OCI-M1 (cell line): ENCODE results near the gene DLK1.

Source experiments
- DNase-seq: peaks from one replicate; lab custom pipeline; 2025; lab: John Stamatoyannopoulos, UW

DLK1 gene

DNA sequence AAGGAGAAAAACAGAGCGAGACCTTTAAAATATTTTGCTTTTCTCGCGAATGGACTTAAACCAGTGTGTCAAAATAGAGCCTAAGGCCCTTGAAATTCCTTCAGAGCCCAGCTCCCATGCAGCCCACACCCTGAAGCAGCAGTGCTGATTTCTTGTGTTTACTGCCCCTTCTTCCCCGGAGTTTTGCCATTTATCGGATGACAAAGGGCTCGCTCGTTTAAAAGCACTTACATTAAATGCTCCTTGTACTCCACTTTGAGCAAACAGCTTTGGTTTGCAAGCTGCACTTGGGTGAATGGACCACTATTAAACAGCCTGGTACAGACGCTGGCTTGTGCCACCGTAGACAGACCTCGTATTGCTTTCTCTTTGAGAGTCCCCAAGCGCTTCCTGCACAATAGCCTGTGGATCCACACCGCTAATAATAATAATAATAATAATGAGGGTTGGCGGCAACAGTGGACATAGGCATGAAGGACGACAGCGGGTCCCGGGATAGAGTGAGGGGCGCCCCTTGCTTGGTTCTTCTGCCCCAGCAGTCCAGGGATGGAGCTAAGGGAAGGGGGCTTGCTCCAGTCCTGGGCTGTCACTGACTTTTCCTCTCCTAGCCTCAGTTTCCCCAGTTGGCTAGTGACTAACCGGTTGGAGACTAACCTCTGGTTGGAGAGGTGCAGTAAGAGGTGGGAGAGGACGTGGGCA, 6.6 kb downstream of the DLK1 start:
- DNase-seq, result no peak

DNA sequence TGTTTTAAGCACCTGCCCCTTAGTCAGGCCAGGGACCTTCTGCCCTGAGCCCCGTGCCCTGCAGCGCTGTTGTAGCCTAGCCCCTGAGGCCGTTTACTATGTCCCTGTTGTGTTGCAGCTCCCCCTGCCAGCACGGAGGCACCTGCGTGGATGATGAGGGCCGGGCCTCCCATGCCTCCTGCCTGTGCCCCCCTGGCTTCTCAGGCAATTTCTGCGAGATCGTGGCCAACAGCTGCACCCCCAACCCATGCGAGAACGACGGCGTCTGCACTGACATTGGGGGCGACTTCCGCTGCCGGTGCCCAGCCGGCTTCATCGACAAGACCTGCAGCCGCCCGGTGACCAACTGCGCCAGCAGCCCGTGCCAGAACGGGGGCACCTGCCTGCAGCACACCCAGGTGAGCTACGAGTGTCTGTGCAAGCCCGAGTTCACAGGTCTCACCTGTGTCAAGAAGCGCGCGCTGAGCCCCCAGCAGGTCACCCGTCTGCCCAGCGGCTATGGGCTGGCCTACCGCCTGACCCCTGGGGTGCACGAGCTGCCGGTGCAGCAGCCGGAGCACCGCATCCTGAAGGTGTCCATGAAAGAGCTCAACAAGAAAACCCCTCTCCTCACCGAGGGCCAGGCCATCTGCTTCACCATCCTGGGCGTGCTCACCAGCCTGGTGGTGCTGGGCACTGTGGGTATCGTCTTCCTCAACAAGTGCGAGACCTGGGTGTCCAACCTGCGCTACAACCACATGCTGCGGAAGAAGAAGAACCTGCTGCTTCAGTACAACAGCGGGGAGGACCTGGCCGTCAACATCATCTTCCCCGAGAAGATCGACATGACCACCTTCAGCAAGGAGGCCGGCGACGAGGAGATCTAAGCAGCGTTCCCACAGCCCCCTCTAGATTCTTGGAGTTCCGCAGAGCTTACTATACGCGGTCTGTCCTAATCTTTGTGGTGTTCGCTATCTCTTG, 7.6 kb downstream of the DLK1 start:
- no peak for DNase-seq

DNA sequence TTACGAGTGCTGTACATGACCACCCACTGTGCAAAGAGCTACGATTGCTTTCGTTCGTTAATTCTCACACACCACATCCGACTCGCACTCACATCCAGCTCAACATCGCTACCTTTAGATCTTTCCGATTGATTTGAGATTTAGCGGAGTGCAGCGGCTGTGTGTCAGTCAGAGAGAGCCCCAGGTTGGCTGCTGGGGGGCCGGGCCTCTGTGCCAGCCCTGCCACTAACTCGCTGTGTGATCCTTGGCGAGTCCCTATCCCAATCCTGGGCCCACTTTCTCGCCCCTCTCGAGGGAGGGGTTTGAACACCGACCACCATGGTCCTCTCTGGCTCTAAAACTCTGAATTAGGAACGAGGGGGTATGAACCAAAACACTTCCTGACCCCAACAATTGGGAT, 8.6 kb downstream of the DLK1 start:
- DNase-seq, result no peak

DNA sequence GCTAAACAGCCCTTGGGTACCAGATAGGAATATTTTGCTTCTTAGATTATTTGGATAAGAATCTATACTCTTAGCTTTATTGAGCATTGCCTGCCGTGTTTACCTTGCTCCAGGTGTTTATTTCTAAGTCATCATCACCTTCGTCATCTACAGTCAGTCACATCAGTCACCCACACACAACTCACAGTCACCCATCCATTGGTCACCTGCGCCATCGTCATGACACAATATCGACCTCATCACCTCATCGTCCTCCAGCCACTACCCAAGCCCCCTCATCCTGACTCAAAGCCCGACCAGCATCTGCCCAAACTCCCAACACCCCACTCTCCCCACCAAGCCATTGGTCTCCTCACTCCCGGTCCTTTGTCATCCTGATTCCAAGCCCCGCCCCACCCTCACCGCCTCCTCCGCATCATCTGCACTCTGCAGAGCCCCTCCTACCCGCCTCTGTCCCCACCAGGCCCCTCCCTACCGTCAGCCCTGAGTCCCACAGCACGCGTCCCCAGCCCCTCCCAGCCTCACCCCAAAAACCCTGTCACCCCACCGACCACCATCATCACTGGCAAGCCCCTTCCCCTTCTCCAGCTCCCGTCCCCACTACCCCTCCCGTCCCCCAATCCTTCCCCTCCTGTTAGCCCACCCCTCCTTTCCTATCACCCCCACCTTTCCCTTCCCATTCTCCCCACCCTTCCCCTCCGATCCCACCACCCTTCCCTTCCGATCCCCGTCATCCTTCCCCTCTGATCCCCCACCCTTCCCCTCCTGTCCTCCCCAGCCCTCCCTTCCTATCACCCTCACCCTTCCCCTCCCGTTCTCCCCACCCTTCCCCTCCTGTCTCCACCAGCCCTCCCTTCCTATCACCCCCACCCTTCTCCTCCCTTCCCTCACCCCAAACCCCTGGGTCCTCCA, 9.8 kb downstream of the DLK1 start:
- DNase-seq, result no peak

DNA sequence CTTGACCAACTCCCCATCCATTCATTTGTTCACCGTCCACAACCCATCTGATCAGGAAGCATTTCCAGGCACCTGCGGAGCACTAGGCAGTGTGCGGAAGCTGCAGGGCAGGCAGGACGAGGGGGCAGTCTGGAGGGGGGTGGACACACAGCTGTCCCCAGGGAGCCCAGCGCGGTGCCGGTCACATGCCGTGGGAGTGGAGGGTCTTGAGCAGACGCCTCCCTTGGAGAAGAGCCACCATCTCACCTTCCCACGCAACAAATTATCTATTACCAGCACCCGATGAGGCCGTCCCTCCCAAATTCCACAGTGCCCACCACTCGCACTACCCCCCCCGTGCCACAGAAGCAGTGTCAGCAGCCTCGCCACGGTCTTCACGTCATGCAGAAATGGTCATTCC, 10.8 kb downstream of the DLK1 start:
- no peak for DNase-seq

DNA sequence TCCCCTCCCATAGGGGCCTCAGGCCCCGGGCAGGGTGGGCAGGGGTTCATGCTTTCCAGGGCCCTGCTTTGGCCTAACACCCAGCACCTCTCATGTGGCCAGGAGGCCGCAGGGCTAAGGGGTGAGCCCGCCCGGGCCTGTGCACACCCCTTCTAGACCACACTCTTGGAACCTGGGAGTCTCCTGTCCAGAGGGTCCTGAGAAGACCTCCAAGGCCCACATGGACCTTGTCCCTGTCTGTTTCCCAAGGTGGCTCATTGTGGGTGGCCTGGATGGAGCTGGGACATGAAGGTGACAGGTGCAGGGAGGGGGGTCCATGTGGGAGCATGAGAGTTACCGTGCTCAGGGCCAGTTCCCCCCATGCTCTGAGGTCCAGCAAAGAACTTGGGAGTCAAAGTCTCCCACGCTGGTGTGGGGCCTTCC, 11.6 kb downstream of the DLK1 start:
- DNase-seq, result no peak

DNA sequence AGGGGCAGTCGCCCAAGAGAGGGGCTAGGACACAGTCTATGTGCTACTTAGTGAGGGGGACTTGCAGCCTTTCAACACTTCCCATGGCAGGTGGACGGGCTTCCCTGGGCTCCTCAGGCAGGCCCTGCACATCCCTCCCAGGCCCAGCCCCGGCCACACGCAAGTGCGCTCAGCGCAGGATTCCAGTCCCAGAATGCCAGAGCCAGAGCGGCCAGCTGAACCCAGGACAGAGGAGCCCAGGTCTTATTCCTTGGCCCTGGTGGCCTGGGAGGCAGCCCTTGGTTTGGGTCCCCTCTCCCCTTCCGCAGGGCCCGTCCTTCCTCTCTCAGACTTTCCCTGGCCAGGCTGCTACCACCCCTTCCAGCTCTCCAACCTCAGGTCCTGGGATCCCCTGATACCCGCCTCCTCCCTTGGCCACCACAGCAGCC, 12.0 kb downstream of the DLK1 start:
- no peak for DNase-seq

DNA sequence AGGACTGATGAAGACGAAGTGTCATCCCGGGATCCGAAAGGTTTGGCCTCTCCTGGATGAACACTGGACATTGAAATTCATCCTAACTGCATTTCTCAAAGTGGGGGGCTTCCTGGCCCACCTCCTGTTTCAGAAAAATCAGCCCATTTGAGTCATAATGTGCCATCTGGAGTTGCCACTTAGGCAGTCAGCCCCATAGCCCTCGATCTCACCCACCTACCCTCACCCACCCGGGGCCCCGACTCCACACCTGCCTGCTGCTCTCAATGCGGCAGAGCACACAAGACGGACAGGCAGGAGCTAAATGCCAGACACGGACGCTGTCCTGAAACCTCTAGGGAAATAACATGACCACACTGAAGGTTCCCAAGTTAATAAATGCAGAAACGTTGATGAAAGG, 12.6 kb downstream of the DLK1 start:
- no peak for DNase-seq

DNA sequence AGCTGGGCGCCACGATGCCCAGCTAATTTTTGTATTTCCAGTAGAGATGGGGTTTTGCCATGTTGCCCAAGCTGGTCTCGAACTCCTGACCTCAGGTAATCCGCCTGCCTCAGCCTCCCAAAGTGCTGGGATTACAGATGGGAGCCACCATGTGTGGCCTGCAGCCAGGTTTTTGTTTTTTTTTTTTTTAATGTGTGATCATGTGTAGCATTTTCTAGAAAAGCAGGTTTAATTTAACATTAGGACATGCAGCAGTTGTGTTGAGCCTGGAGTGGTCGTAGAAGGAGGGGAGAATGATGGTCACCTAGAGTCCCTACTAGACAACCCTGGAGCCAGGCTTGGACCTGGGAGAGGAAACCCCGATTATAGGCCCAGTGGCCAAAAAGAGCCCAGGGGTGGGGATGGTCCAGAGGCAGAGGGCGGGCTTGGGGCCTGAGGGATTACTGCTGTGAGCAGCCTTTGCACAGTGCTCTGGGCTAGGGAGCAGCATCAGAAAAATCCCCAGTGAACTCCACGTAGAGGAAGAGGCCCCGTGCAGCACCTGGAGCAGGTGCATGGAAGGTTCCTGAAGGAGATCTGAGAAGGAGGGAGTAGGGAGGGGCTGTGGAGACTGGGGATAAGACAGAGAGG, 13.6 kb downstream of the DLK1 start:
- DNase-seq, result no peak

DNA sequence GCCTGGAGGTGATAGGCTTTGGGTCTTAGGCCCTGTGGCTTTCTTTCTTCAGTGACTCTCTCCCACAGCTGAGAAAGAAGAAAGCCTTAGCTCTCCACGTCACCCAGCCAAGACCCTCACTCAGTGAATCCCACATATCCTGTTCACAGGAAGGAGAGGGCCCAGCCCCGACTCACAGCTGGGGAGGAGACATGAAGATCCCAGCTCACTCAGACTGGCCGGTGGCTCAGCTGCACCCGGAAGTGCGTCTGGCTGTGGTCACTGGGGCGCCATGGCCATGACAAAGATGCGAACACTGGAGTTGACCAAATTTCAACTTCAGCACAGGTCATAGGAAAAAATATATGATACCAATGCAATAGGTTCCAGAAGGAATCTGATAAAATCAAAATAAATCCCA, 14.2 kb downstream of the DLK1 start:
- DNase-seq, result no peak

DNA sequence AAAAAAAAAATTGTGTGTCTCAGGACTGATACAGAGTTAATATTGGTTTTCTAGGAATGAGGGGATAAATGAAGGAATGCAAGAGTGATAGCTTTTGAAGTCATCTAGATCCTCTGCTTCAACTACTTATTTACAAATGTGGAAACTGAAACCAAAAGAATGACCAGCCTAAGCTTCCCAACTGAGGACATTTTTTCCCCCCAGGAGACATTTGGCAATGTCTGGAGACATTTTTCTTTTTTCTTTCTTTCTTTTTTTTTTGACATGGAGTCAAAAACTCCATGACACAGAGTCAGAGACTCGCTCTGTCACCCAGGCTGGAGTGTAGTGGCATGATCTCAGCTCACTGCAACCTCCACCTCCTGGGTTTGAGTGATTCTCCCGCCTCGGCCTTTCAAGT, 15.3 kb downstream of the DLK1 start:
- DNase-seq, result no peak

DNA sequence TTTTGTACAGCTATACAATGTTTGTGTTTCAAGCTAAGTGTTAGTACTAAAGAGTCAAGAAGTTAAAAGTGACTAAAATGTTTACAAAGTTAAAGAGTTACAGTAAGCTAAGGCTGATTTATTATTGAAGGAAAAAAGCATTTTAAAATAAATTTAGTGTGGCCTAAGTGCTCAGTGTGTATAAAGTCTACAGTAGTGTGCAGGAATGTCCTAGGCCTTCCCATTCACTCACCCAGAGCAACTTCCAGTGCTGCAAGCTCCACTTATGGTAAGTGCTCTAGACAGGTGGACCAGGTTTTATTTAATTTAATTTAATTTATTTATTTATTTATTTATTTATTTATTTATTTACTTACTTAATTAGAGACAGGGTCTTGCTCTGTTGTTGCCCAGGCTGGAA, 19.6 kb downstream of the DLK1 start:
- DNase-seq, result no peak

DNA sequence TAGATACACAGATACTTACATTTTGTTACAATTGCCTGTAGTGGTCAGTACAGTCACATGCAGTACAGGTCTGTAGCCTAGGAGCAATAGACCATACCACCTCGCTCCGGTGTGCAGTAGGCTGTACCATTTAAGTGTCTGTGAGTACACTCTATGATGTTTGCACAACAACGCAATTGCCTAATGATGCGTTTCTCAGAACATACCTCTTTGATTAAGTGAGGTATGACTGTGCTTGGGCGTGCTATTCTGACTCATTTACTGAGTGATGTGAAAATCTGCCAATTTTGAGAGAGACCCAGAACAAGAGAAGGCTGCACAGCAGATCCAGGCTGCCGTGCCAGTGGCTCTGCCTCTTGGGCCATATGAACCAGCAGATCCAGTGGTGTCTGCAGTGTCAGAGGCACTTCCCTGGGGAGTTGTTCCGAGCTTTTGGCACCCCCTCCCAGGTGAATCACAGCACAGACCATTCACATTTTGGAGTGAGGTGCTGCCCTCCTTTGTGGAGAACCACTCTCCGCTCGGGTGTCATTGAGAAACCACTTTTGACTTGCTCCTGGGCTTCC, 20.4 kb downstream of the DLK1 start:
- no peak for DNase-seq

DNA sequence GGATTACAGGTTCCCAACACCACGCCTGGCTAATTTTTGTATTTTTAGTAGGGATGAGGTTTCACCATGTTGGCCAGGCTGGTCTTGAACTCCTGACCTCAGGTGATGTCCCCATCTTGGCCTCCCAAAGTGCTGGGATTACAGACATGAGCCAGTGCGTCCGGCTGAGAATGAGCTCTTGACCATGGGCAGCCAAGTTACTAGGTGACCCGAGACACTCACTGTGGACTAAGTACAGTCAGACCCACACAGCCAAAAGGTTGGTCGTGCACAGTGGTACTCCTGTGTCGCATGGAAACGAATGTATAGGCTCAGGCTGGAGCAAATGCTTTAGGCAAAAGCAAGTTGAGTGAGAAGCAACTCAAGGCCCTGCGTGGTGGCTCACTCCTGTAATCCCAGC, 21.0 kb downstream of the DLK1 start:
- no peak for DNase-seq

DNA sequence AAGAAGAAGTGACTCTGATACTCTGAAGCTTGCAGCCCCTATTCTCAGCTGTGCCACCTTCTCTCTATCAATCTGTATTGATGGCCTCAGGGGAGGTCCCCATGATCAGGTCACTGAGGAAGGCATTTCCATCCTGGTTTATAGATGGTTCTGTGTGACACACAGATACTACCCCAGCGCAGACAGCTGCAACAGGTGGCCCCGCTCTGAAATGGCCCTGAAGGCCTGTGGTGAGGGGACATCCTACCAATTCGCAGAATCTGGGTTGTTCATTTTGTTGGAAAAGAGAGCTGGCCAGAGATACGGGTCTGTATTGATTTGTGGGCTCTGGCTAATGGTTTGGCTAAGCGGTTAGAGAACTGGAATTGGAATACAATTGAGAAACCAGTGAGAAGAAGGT, 21.7 kb downstream of the DLK1 start:
- DNase-seq, result no peak

DNA sequence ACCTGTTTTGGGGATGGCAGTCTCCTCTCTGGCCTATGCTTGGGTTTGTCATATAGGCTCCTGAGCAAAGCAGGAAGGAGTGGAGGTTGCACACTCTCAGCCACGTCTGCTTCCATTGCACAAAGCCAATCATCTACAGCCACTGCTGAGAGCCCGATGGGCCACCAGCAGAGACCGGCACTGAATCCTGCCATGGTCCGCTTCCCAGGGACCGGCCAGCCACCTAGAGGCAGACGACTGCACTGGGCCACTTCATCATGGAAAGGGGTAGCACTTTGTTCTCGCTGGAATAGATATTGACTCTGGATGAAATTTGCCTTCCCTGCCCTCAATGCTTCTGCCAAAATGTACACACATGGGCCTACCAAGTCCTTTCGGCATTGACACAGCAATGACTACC, 22.3 kb downstream of the DLK1 start:
- DNase-seq, result no peak

DNA sequence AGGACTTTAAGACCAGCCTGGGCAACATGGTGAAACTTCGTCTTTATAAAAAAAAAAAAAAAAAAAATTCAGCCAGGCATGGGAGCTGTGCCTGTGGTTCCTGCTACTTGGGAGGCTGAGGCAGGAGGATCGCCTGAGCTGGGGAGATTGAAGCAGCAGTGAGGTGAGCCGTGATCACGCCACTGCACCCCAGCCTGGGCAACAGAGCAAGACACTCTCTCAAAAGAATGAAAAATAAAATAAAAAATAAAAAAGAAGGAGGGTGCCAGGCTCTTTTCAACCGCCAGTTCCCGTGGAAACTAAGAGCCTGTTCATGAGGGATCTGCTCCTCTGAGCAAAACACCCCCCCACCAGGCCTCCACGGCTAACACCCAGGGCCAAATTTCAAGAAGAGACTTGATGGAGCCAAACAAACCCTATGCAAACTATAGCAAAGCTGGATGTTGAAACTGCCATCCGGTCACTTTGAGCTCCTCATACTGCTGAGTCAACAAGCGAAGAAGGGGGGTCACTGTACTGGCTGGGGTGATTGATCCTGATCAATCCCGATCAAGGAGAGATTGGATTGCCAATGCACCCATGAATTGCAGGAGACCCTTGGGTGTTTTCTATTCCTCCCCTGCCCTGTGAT, 23.4 kb downstream of the DLK1 start:
- no peak for DNase-seq

DNA sequence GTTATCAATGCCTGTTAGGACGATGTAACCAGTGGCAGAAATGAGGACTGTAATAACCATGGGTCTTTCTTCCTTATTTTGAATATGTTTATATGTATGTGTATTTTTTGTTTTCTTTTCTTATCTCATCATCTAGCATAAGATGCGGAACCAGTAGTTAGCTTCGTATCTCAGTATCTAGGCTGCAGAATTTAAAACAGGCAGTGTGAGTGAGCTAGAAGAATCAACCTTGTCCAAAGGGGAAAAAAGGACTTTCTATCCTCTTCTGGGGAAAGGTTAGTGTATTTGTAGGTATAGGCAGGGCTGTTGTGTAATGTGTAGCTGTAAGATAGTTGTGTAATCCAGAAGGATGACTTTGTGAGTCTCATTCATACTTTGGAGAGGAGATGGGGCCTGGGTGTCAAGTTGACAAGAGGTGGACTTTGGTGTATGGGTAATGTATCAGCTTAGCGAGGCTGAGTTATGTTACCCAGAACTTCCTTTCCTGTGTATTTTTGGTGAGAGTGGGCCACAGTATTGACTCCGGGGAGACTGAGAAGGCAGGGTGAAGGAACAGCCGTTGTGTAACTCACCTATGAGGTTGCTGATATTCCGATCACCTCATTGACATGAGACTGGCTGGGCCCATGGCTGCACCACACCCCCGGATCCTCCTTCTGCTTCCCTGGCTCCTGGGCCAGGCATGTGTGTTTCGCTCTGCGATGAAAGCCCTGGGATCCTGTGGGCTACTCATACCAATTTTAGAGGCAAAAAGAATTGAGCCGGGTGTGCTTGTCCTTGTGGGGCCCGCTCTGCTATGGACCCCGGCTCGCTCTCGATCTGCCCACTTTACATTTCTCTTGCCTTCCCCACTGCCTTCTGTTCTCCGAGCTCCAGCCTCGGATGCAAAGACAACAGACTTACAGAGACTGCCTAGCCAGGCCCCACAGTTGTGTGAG, 24.3 kb downstream of the DLK1 start:
- DNase-seq, result no peak

DNA sequence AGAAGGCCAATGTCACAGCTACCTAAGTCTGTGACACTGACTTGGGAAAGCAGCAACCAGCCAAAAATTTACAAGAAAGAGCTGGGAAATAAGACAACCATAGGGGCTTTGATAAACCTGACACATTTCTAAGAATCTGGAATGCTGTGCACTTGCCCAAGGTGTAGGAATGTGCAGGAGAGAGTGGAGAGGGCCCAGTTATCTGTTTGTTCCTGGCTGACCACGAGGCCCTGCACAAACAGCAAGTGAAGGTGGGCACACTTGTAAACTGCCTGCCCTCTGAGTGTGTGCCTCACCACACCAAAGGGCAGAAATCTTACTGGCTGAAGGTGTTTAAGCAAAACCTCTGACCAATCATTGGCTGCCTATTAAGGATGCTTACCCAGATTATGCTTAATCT, 27.3 kb downstream of the DLK1 start:
- DNase-seq, result no peak

DNA sequence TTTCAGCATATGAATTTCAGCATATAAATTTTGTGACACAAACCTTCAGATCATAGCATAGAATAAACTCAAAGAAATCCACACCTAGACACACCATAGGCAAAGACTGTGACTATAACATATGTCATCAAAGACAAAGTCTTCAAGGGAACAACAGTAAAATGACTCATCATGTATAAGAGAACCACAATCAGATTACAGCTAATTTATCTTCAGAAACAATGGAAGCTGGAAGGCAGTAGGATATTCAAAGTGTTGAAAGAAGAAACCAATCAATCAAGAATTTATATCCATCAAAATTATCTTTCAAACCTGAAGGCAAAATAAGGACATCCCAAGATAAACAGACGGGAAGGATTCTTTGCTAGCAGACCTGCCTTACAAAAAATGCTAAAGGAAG, 29.0 kb downstream of the DLK1 start:
- peak; percentile 32 for DNase-seq
